GM19452 (cell line): Measurements from ENCODE around the gene SLC44A5.
"Not testable (repeated sequence)": the region's sequence is repeated elsewhere in the genome, so short reads cannot be mapped to it uniquely, and the experiment has no call there.

Source experiments
- ATAC-seq: cut with Tn5 transposase; IDR thresholded peaks from one replicate; pipeline ENCODE4 v1.9.1; 2021; ENCODE audit not compliant: unreplicated experiment

Gene SLC44A5

GRCh38 chr1:75522389-75522788 is 88.5 kb downstream of the SLC44A5 start:
- ATAC-seq: no peak

GRCh38 chr1:75521658-75522057 is 89.3 kb downstream of the SLC44A5 start:
- ATAC-seq: no peak

- ATAC-seq: no peak
Observed at GRCh38 chr1:75520862-75521475, 89.9 kb downstream of the SLC44A5 start.

GRCh38 chr1:75519651-75520427 is 91.1 kb downstream of the SLC44A5 start:
- no peak for ATAC-seq

GRCh38 chr1:75518686-75519085 is 92.2 kb downstream of the SLC44A5 start:
- ATAC-seq: no peak

- no peak for ATAC-seq
Observed at GRCh38 chr1:75514270-75514669, 96.6 kb downstream of the SLC44A5 start.

- ATAC-seq: no peak
Observed at GRCh38 chr1:75506976-75507375, 103.9 kb downstream of the SLC44A5 start.

- no peak for ATAC-seq
Observed at GRCh38 chr1:75503221-75503974, 107.5 kb downstream of the SLC44A5 start.

GRCh38 chr1:75502776-75503175 is 108.1 kb downstream of the SLC44A5 start:
- ATAC-seq: no peak

- ATAC-seq: no peak
Observed at GRCh38 chr1:75501577-75502295, 109.2 kb downstream of the SLC44A5 start.

- no peak for ATAC-seq
Observed at GRCh38 chr1:75492011-75492410, 118.9 kb downstream of the SLC44A5 start.

- no peak for ATAC-seq
Observed at GRCh38 chr1:75487399-75487798, 123.5 kb downstream of the SLC44A5 start.

- ATAC-seq: no peak
Observed at GRCh38 chr1:75484789-75485188, 126.1 kb downstream of the SLC44A5 start.

- ATAC-seq: no peak
Observed at GRCh38 chr1:75482951-75483350, 128.0 kb downstream of the SLC44A5 start.

- ATAC-seq: not testable (repeated sequence)
Observed at GRCh38 chr1:75476486-75476885, 134.4 kb downstream of the SLC44A5 start.

- ATAC-seq: no peak
Observed at GRCh38 chr1:75475696-75476095, 135.2 kb downstream of the SLC44A5 start.

- ATAC-seq: no peak
Observed at GRCh38 chr1:75472971-75473603, 137.8 kb downstream of the SLC44A5 start.

GRCh38 chr1:75472089-75472970 is 138.6 kb downstream of the SLC44A5 start:
- ATAC-seq: no peak

- ATAC-seq: no peak
Observed at GRCh38 chr1:75471252-75471651, 139.7 kb downstream of the SLC44A5 start.

- no peak for ATAC-seq
Observed at GRCh38 chr1:75470448-75470847, 140.5 kb downstream of the SLC44A5 start.
